ENCODE results near the gene SP140.
"Not testable (repeated sequence)": the region's sequence is repeated elsewhere in the genome, so short reads cannot be mapped to it uniquely, and the experiment has no call there.

Gene SP140

GRCh38 chr2:230219419-230220331 lies 5.9 kb upstream of the SP140 start, which contains the start of gene SP110:
Gene SP110 (minus strand): TSS chr2:230219984. CDS start chr2:230216927, 3,057 bp downstream.
- peak; percentile 73 for DNase-seq (ENCODE audit: extremely low read depth, insufficient read length)
- TF ChIP-seq, protein P1, sequence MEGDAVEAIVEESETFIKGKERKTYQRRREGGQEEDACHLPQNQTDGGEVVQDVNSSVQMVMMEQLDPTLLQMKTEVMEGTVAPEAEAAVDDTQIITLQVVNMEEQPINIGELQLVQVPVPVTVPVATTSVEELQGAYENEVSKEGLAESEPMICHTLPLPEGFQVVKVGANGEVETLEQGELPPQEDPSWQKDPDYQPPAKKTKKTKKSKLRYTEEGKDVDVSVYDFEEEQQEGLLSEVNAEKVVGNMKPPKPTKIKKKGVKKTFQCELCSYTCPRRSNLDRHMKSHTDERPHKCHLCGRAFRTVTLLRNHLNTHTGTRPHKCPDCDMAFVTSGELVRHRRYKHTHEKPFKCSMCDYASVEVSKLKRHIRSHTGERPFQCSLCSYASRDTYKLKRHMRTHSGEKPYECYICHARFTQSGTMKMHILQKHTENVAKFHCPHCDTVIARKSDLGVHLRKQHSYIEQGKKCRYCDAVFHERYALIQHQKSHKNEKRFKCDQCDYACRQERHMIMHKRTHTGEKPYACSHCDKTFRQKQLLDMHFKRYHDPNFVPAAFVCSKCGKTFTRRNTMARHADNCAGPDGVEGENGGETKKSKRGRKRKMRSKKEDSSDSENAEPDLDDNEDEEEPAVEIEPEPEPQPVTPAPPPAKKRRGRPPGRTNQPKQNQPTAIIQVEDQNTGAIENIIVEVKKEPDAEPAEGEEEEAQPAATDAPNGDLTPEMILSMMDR (IDR thresholded peaks at IDR 0.05; ENCODE audit: insufficient read depth, low read length, poor library complexity, severe bottlenecking), result no peak
- peak within 1 kb of the TSS; percentile 78 for H3K4me3 ChIP-seq (replicated peaks; ENCODE audit: low read depth, low read length)
- H3K27me3 ChIP-seq (replicated peaks; ENCODE audit: control insufficient read depth, insufficient read depth, low read length), result no peaks in the 10 kb centered on the region
- peaks cover 6% of the 10 kb centered on the region for H3K36me3 ChIP-seq (ENCODE audit: control insufficient read depth, insufficient read depth, low read length)

DNA sequence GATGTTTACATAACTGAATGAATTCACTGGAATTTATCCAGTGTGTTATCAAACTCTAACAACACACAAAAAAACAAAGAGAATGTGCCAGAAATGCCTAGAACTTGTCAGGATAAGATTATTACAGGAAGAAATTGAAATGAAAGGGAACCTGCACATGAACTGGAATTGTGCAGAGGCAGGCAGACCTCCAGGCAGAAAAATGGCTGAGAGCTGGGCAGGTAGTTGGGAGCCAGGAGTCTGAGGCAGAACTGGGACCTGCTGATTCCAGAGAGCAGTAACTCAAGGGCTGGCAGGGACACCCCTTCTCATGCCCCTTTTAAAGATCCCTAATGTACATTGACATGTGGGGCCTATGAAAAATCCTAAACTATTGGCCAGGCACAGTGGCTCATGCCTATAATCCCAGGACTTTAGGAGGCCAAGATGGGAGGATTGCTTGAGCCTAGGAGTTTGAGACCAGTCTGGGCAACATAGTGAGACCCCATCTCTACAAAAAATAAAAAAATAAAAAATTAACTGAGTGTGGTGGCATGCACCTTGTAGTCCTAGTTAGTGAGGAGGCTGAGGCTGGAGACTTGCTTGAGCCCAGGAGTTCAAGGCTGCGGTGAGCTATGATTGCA lies 5.1 kb upstream of the SP140 start:
- H3K4me3 ChIP-seq (replicated peaks; ENCODE audit: low read depth, low read length), result peak overlapping the region; percentile 78
- TF ChIP-seq, protein P1 (IDR thresholded peaks at IDR 0.05; ENCODE audit: insufficient read depth, low read length, poor library complexity, severe bottlenecking), result no peak
- H3K36me3 ChIP-seq (ENCODE audit: control insufficient read depth, insufficient read depth, low read length), result peaks cover 4% of the 10 kb centered on the region
- H3K27me3 ChIP-seq (replicated peaks; ENCODE audit: control insufficient read depth, insufficient read depth, low read length), result no peaks in the 10 kb centered on the region
- DNase-seq (ENCODE audit: extremely low read depth, insufficient read length), result no peak

GRCh38 chr2:230221493-230221892 lies 4.0 kb upstream of the SP140 start:
- H3K27me3 ChIP-seq (replicated peaks; ENCODE audit: control insufficient read depth, insufficient read depth, low read length), result no peaks in the 10 kb centered on the region
- TF ChIP-seq, protein P1 (IDR thresholded peaks at IDR 0.05; ENCODE audit: insufficient read depth, low read length, poor library complexity, severe bottlenecking), result no peak
- no peak for DNase-seq (ENCODE audit: extremely low read depth, insufficient read length)
- no peak overlapping the region for H3K4me3 ChIP-seq (replicated peaks; ENCODE audit: low read depth, low read length)
- no peaks in the 10 kb centered on the region; the same call in 1 of the 2 replicates for H3K36me3 ChIP-seq (ENCODE audit: control insufficient read depth, insufficient read depth, low read length)

GRCh38 chr2:230222829-230223228 lies 2.7 kb upstream of the SP140 start:
- not testable (repeated sequence) for DNase-seq (ENCODE audit: extremely low read depth, insufficient read length); H3K4me3 ChIP-seq (replicated peaks; ENCODE audit: low read depth, low read length); H3K27me3 ChIP-seq (replicated peaks; ENCODE audit: control insufficient read depth, insufficient read depth, low read length)

GRCh38 chr2:230224458-230224857 lies 1.1 kb upstream of the SP140 start:
- no peaks in the 10 kb centered on the region for H3K36me3 ChIP-seq (ENCODE audit: control insufficient read depth, insufficient read depth, low read length)
- DNase-seq (ENCODE audit: extremely low read depth, insufficient read length), result no peak
- TF ChIP-seq, protein P1 (IDR thresholded peaks at IDR 0.05; ENCODE audit: insufficient read depth, low read length, poor library complexity, severe bottlenecking), result no peak
- H3K4me3 ChIP-seq (replicated peaks; ENCODE audit: low read depth, low read length), result no peak overlapping the region
- H3K27me3 ChIP-seq (replicated peaks; ENCODE audit: control insufficient read depth, insufficient read depth, low read length), result no peaks in the 10 kb centered on the region

More at GRCh38 chr2:230222829-230223228, 2.7 kb upstream of the SP140 start:
- H3K36me3 ChIP-seq (ENCODE audit: control insufficient read depth, insufficient read depth, low read length), result not testable (repeated sequence)

DNA sequence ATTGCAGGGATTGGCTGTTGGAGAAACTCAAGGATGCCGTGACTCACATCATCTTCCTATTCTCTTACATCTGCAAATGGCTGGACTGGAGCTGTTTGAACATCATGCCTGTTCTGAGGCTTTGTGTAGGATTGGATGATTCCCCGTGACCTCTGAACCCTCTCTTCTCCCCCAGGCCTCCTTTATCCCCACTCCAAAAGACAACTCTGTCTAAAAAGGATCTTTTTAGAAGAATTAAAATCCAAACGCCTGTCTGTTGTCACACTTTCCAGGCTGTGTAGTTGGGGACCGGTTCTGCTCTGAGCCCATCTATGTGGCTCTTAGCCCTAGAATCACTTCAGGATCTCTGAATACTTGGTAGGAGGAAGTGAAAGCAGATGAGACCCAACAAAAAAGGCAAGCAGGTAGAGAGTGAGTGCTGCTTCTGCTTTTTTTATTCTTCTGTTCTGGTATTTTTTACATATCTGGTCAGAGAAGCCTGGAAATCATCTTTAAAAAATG lies 565 bp downstream of the SP140 start:
- peak; percentile 72 for DNase-seq (ENCODE audit: extremely low read depth, insufficient read length)

More for the DNA sequence above, 565 bp downstream of the SP140 start:
- H3K36me3 ChIP-seq (ENCODE audit: control insufficient read depth, insufficient read depth, low read length), result peaks cover 1% of the 10 kb centered on the region; the same call in 1 of the 2 replicates
- peak overlapping the region; percentile 70 for H3K4me3 ChIP-seq (replicated peaks; ENCODE audit: low read depth, low read length)
- no peaks in the 10 kb centered on the region for H3K27me3 ChIP-seq (replicated peaks; ENCODE audit: control insufficient read depth, insufficient read depth, low read length)
- TF ChIP-seq, protein P1 (IDR thresholded peaks at IDR 0.05; ENCODE audit: insufficient read depth, low read length, poor library complexity, severe bottlenecking), result no peak

Measured in GM06990 (cell line).